Endothelial cell (in vitro differentiated cells): ENCODE measurements around the gene TMEM203. TPM values are rescaled to one million over a fixed set of nuclear protein-coding genes. Genes with fewer than 3 reads are reported as not detected.

Source experiments
- DNase-seq: peaks from one replicate; pipeline ENCODE4 v3.0.0; 2021; ENCODE audit warnings: low spot score
- H3K27ac Mint-ChIP-seq: one replicate; pipeline ENCODE4 v1.8.0; 2021; ENCODE audit warnings: mixed read lengths, inconsistent platforms; ENCODE audit not compliant: unreplicated experiment
- H3K27me3 Mint-ChIP-seq: one replicate; pipeline ENCODE4 v1.8.0; 2021; ENCODE audit warnings: mild to moderate bottlenecking, moderate library complexity, mixed read lengths, inconsistent platforms; ENCODE audit not compliant: unreplicated experiment
- H3K36me3 Mint-ChIP-seq: one replicate; pipeline ENCODE4 v1.8.0; 2021; ENCODE audit warnings: mild to moderate bottlenecking, low read depth, mixed read lengths, inconsistent platforms; ENCODE audit not compliant: unreplicated experiment
- H3K4me1 Mint-ChIP-seq: one replicate; pipeline ENCODE4 v1.8.0; 2021; ENCODE audit warnings: mild to moderate bottlenecking, mixed read lengths, inconsistent platforms; ENCODE audit not compliant: unreplicated experiment
- H3K4me3 Mint-ChIP-seq: one replicate; pipeline ENCODE4 v1.8.0; 2021; ENCODE audit warnings: mild to moderate bottlenecking, mixed read lengths, inconsistent platforms; ENCODE audit not compliant: unreplicated experiment
- H3K9me3 Mint-ChIP-seq: one replicate; pipeline ENCODE4 v1.8.0; 2021; ENCODE audit warnings: mixed read lengths, inconsistent platforms; ENCODE audit not compliant: unreplicated experiment
- long read RNA-seq: library from polyadenylated mRNA; unstranded; transcript quantifications from one replicate; pipeline ENCODE4 v2.0.0, GENCODE V29; 2020; ENCODE audit not compliant: unreplicated experiment
- total RNA-seq: library from RNA; stranded (reverse); fragmentation: NEBNext Ultra II Directional; extraction: Animal tissue kit (Norgen Biotek cat#: 25700); gene quantifications from one replicate; pipeline ENCODE4 v1.2.1, GENCODE V29; 2021; ENCODE audit not compliant: unreplicated experiment
- TF ChIP-seq, protein P1 (sequence below): fragments of 200-600 bp; sonication (generic); IDR thresholded peaks from one replicate; pipeline ENCODE4 v1.5.0; 2021; ENCODE audit warnings: antibody characterized with exemption; ENCODE audit not compliant: unreplicated experiment

The TMEM203 gene, protein sequence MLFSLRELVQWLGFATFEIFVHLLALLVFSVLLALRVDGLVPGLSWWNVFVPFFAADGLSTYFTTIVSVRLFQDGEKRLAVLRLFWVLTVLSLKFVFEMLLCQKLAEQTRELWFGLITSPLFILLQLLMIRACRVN
- total RNA-seq = 27.4 TPM
- long read RNA-seq, transcript TMEM203-201 (1 exons, 1,557 nt) = major isoform, 10 of 10 reads
- long read RNA-seq, partial matches to known transcripts = 0 of 10 reads
- long read RNA-seq, other reads (novel, unspliced or antisense) = 0 of 10 reads

DNA sequence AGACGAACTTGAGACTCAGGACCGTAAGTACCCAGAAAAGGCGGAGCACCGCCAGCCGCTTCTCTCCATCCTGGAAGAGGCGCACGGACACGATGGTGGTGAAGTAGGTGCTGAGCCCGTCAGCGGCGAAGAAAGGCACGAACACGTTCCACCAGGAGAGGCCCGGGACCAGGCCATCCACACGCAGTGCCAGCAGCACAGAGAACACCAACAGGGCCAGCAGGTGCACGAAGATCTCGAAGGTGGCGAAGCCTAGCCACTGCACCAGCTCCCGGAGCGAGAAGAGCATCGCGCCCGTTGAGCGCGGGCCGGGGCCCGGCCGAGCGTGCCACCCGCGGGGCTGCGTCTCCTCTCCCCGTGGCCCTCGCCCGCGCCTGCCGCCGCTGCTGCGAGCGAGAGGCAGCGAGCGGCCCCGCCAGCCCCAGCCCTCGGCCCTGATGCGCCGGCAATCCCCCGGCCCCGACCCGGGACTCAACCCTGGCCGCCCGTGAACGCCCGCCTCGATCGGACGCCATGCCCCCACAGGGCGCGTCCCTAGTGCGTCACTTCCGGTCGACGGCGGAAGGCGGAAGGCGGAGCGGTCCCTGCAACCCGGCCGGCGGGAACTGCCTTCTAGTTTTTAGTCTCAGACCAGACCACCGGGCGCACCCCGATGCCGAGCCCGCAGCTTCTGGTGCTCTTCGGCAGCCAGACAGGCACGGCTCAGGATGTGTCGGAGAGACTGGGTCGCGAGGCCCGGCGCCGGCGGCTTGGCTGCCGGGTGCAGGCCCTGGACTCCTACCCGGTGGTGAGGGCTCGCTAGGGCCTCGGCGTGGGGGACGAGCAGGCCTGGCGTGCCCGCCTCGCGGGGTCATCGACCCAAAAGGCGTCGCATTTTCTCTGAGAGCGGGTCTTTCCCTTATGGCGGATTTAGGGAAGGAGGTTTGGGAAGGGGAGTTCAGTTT lies at the start of gene TMEM203, which contains the start of gene NDOR1:
Gene TMEM203 (minus strand): TSS at position 523 of the 944 bp plus-strand sequence. CDS start 234 bp downstream, at position 289.
Gene NDOR1 (plus strand): TSS at position 575 of the 944 bp plus-strand sequence. CDS start 78 bp downstream, at position 653.
- H3K27me3 Mint-ChIP-seq = peaks cover 9% of the 10 kb centered on the region
- peaks cover 15% of the 10 kb centered on the region for H3K36me3 Mint-ChIP-seq
- no peaks in the 10 kb centered on the region for H3K9me3 Mint-ChIP-seq
- DNase-seq = peak; percentile 90
- peak within 1 kb of the TSS; percentile 55 for H3K27ac Mint-ChIP-seq
- H3K4me3 Mint-ChIP-seq = peak within 1 kb of the TSS; percentile 97
- TF ChIP-seq, protein P1, sequence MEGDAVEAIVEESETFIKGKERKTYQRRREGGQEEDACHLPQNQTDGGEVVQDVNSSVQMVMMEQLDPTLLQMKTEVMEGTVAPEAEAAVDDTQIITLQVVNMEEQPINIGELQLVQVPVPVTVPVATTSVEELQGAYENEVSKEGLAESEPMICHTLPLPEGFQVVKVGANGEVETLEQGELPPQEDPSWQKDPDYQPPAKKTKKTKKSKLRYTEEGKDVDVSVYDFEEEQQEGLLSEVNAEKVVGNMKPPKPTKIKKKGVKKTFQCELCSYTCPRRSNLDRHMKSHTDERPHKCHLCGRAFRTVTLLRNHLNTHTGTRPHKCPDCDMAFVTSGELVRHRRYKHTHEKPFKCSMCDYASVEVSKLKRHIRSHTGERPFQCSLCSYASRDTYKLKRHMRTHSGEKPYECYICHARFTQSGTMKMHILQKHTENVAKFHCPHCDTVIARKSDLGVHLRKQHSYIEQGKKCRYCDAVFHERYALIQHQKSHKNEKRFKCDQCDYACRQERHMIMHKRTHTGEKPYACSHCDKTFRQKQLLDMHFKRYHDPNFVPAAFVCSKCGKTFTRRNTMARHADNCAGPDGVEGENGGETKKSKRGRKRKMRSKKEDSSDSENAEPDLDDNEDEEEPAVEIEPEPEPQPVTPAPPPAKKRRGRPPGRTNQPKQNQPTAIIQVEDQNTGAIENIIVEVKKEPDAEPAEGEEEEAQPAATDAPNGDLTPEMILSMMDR = no peak
- H3K4me1 Mint-ChIP-seq = peaks cover 21% of the 10 kb centered on the region

DNA sequence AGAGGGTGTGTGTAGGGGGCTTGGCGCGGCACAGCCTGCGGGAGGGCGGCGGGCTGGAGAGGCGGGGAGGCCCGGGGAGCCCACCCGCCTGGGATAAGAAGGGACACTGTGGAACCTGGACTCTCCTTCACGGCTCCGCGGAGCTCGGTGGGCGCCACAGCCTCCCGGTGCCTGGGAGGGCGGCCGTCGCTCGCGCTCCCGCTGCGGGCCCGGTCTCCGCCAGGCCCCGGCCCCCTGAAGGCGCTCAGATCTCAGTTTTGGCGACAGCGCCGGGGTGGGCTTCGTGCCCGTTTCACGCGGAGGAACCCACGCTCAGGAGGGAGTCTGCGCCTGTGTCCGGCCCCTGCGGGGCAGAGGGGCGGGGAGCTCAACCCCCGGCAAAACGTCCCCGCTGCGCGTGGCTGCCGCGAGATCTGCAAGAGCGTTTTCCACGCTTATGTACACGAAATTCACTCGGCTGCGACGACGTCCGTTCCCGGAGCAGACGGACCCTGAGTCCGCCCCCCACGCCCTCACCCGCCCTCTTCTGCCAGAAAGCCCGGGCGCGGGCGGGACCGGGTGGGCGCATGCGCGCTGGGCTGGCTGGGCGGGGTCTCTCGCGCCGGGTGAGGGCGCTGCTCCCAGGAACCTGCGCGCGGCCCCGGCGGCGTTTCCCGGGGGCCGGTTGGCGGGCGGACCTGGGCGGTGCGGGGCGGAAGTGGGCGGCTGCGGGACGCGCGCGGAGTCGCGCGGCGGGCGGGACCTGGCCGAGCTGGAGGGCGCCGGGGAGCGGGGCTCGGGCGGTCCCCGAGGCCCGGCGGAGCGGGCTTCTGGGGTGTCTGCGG lies 49.4 kb upstream of the TMEM203 start, which contains the start of gene NELFB:
Gene NELFB (plus strand): TSS at position 704 of the 824 bp plus-strand sequence.
- Mint-ChIP-seq H3K4me3 (peak within 1 kb of the TSS; percentile 95), H3K4me1 (peaks cover 13% of the 10 kb centered on the region), H3K27ac (peak within 1 kb of the TSS; percentile 67), H3K9me3 (no peaks in the 10 kb centered on the region), H3K36me3 (no peaks in the 10 kb centered on the region), H3K27me3 (peaks cover 6% of the 10 kb centered on the region)
- TF ChIP-seq, protein P1 = no peak
- peak; percentile 90 for DNase-seq

DNA sequence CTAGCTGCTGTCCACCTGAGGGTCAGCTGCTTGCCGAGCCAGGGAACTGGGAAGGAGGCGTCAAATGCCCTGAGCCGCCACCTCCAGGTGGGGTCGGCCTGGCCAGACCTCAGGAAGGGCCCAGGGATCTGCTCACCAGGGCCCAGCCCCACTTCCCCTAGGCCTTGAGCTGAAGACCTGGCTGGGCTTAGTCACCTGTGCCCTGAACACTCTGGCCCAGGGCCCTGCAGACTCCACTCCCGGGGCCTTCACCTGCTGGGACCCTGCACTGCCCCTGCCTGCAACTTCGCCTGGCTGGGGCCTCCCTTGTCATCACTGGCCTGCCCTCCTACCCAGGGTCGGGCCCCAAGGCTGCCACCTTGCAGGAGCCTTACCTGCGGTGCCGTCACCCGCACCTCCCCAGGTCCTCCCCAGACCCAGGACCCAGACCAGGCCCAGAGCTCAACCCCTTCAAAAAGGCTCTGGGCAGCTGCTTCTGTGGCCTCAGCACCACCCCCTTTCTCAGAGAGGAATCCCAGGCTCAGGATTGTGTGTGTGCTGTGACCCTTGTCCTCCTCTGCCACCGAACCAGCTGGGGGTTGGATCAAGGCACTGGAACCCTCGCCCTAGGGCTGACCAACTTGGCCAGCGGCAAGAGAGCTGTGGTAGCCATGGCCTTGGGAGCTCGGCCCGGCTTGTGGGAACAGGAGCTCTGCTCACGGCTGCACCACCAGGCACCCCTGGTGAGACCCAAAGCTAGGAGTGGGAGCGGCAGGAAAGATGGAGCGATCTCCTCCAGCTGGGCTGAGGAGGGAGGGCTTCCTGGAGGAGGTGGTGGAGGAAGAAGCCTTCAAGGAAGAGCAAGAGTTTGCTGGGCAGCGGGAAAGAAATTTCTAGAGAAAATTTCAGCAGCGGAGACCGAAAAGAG lies 48.5 kb upstream of the TMEM203 start:
- H3K4me1 Mint-ChIP-seq = peaks cover 13% of the 10 kb centered on the region
- H3K36me3 Mint-ChIP-seq = no peaks in the 10 kb centered on the region
- peak overlapping the region; percentile 67 for H3K27ac Mint-ChIP-seq
- peak overlapping the region; percentile 92 for H3K4me3 Mint-ChIP-seq
- no peaks in the 10 kb centered on the region for H3K9me3 Mint-ChIP-seq
- H3K27me3 Mint-ChIP-seq = peaks cover 6% of the 10 kb centered on the region
- no peak for DNase-seq
- TF ChIP-seq, protein P1 = no peak
